ENCODE data around the gene NMUR1.

The NMUR1 gene

GRCh38 chr2:231482806-231483391 is 47.3 kb downstream of the NMUR1 start:
- no peak for DNase-seq

GRCh38 chr2:231480781-231481180 is 49.5 kb downstream of the NMUR1 start:
- DNase-seq, result no peak

- DNase-seq, result no peak
Measured at GRCh38 chr2:231479455-231479854, 50.8 kb downstream of the NMUR1 start.

- no peak for DNase-seq
Measured at GRCh38 chr2:231476920-231477319, 53.3 kb downstream of the NMUR1 start.

- DNase-seq, result no peak
Measured at GRCh38 chr2:231475965-231476364, 54.3 kb downstream of the NMUR1 start.
